Right ventricle myocardium inferior (tissue), 1 donor: ENCODE results near the gene ATP4B. TPM values are rescaled to one million over a fixed set of nuclear protein-coding genes. Genes with fewer than 3 reads are reported as not detected.

Source experiments
- total RNA-seq: library from RNA; stranded (reverse); fragmentation: NEBNext Ultra II Directional; extraction: Animal tissue kit (Norgen Biotek cat#: 25700); gene quantifications from one replicate; pipeline ENCODE4 v1.2.1, GENCODE V29; 2021
- donor health status: DM: no; HTN: yes; CAD: no; lungs with severe emphysema.

The ATP4B gene
- total RNA-seq, 1 donor from 2014 or later = not detected

Other genes starting within 250 kb of the ATP4B start
- gene ADPRHL1, start 204.7 kb downstream of the ATP4B start, total RNA-seq = 468 TPM
- 194 TPM for gene DCUN1D2, start 167.5 kb downstream of the ATP4B start, total RNA-seq
- 46.7 TPM for gene TFDP1, start 73.4 kb downstream of the ATP4B start, total RNA-seq
- 0.11 TPM for gene GRK1, start 9.0 kb upstream of the ATP4B start, total RNA-seq
- gene TMEM255B, start 101.0 kb upstream of the ATP4B start, total RNA-seq = 9.8 TPM
- gene GAS6, start 205.9 kb upstream of the ATP4B start, total RNA-seq = 189 TPM